LoVo (cell line): ENCODE measurements around the gene RPGR.
A peak's percentile ranks its signal among the peaks of the same experiment; 100 is the strongest.

Source experiments
- DNase-seq: peaks from one replicate; pipeline ENCODE4 v3.0.0-alpha.2; 2016; ENCODE audit warnings: low spot score

The RPGR gene, protein sequence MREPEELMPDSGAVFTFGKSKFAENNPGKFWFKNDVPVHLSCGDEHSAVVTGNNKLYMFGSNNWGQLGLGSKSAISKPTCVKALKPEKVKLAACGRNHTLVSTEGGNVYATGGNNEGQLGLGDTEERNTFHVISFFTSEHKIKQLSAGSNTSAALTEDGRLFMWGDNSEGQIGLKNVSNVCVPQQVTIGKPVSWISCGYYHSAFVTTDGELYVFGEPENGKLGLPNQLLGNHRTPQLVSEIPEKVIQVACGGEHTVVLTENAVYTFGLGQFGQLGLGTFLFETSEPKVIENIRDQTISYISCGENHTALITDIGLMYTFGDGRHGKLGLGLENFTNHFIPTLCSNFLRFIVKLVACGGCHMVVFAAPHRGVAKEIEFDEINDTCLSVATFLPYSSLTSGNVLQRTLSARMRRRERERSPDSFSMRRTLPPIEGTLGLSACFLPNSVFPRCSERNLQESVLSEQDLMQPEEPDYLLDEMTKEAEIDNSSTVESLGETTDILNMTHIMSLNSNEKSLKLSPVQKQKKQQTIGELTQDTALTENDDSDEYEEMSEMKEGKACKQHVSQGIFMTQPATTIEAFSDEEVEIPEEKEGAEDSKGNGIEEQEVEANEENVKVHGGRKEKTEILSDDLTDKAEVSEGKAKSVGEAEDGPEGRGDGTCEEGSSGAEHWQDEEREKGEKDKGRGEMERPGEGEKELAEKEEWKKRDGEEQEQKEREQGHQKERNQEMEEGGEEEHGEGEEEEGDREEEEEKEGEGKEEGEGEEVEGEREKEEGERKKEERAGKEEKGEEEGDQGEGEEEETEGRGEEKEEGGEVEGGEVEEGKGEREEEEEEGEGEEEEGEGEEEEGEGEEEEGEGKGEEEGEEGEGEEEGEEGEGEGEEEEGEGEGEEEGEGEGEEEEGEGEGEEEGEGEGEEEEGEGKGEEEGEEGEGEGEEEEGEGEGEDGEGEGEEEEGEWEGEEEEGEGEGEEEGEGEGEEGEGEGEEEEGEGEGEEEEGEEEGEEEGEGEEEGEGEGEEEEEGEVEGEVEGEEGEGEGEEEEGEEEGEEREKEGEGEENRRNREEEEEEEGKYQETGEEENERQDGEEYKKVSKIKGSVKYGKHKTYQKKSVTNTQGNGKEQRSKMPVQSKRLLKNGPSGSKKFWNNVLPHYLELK

DNA sequence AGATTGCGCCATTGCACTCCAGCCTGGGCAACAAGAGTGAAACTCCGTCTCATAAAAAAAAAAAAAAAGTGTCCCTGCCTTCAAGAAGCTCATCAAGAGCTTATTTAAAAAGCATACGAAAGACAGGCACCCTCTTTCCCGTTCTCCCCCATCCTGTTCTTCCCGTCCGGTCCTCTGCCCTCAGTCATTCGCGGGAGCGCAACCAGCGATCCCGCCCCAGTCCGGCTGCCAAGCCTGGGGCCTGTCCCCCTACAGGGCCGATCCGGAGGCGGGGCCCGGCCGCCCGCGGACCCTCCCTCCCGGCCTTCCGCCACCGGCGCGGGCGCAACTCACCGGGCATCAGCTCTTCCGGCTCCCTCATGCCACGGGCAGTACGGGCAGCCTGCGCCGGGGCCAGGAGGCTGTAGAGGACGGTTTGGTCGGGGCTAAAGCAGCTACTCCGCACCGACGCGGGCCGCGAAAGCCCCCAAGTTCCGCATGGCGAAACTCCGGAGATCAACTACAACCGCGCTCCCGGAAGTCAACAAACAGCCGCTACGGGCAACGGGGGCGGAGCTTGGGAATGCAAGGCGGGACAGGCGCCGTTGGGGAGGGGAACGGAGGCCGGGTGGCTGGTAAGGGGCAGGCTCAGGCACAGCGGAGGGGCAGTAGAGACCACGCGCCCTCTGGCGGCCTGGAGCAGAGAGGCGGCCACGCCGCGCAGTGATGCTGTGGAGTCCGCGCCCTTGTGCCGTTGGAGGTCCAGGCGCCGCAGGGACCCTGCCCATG, at the start of gene RPGR:
Gene RPGR, minus strand, starts transcription at position 503 of the 768 bp plus-strand sequence. Its CDS starts 142 bp downstream, at position 361.
- peak; percentile 82 for DNase-seq

DNA sequence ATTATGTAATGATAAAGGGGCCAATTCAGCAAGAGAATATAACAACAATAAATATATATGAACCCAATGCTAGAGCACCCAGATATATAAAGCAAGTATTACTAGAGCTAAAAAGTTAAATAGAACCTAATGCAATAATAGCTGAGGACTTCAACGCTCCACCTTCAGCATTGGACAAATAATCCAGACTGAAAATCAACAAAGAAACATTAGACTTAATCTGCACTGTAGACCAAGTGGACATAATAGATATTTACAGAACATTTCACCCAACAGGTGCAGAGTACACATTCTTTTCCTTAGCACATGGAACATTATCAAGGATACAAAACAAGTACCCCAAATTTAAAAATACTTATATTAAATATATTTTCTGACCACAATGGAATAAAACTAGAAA, 49.4 kb upstream of the RPGR start:
- DNase-seq, result no peak

DNA sequence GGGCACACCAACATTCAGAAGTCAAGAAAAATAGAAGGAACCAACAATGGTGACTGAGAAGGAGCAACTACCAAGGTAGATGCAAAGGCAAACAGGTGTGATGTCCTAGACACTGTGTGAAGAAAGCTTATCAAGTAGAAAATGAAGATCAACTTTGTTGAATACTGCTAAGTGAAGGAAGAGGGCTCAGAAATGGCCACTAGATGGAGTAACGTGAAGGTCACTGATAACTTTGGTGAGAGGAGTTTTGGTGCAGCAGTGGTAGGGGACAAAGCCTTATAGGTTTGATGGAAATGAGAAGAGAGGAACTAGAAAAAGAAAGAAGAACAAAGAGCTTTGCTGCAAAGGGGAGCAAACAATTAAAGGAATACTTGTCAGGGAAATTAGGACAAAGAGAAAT, 48.6 kb upstream of the RPGR start:
- DNase-seq, result no peak

DNA sequence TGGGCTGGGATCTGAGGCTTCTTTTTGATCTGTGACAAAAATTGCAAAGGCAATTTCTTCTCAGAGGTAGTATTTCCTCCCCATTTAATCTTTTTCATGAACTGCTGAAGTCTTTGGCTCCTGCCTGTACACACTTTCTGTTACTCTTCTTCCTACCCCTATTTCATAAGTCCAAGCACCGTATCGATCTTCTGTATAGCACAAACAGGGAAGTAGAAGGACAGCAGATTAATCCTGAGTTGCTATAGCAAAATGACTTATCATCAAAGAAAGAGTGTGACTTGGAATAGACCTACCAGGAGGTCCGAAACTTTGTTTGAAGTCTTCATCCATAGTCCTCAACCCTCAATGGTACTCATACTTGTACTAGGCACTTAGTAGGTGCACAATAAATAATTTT, 47.1 kb upstream of the RPGR start:
- no peak for DNase-seq

DNA sequence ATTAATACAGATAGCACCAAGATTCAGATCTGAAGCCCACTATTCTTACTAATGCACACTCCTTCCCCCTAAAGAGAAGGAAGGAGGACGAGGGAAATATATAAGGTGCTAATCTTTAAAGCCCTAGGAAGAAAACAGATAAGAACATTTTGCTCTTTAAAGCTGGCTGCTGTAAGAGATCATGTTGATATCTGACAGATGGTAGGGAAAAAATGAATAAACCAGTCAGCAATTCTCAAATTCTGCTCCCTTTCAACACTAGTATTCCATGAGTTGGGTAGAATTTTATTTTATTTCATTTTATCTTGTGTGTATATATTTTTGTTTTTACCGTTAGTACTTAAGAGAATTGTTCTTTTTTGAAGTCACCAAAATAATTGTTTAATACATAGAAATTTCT, 44.3 kb upstream of the RPGR start:
- no peak for DNase-seq

DNA sequence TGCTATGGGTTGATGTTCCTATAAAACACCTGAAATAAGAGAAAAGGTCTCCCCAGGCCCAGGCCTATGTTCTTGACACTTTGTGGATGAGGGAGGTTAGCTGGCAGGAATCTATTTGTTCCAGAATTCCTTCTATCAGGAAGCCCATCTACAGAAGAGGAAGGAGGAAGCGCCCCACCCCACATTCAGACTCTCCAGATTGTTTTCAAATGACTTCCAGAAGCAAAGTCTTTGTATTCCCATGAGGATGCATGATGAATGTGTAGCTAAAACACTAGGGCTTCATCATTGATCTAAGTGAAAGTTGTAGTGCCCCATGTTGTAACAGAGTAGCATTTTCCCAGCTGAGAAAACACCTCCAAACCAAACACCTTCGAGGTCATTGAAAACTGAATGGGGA, 41.5 kb upstream of the RPGR start:
- no peak for DNase-seq

DNA sequence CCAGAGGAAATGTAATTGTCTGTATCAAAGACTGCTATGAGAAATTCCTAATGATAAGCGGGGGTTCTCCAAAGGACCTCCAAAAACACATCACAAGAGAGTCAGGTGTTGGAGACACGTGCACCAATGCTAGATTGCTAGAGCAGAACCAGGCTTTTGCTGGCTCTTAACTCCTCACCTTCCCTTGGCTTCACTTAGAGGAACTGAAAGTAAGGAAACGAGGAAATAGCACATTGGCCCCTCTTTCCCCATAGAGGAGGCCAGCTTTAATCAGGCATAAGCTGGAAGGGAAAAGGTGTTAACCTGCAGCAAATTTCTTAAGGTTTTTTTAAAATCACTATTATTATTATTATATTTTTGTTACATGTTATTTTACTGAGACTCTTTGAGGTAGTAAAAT, 38.6 kb upstream of the RPGR start:
- DNase-seq, result no peak

DNA sequence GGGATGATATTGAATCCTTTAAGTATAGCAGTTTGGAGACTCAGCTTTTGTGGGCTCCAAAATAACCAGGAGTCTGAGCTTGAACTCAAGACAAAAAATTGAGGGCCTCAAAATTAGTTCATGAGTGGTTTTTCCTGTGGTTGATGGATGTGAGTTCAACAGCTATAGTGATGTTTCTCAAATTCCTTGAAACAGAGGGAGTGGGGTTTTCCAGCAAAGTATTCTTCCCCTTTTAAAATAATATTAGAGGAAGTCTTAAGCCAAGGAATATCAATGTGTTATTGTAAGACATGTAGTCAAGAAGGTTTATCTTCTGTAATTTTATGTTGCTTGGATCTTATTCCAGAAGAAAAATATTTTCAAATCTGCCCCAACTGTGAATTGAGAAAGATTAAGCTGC, 35.7 kb upstream of the RPGR start:
- DNase-seq, result no peak

DNA sequence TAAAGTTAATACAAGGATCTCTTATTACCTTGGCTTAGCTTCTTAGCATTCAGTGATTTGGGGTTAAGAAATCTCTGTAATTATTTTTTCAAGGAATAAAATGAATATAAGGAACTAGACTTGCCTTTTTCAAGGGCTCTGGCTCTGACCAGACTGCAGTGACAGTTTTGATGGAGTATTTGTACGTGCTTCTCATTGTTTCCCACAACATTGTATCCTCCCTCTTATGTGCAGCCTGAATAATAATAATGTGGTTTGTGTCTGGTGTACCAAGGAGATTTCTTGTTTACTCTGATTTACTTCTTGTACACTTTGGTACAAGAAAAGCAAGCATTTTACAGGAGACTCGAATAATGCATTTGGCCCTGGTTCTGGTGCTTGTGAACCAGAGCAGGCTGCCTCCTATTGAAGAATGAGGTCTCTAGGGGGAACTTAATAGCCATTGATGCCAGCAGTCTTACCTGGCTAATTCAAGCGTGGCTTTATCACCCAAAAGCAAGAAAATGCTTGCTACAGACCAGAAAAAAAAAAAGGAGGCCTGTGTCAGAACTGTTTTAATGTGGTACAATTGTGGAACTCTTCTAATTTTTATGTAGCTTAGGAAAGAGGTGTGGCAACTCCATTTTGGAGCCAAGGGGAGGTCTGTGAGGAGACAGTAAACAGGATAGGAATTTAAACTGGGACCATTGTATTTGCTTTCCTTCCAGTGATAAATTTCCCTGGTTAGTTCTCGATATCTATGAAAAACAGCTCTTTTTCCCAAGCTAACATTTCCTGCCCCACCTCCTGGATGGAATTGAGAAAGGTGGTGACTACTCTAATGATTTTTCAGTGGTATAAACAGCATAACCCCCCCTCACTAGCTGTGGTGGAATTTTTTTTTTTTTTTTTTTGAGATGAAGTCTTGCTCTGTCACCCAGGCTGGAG, 30.7 kb upstream of the RPGR start:
- DNase-seq, result no peak

DNA sequence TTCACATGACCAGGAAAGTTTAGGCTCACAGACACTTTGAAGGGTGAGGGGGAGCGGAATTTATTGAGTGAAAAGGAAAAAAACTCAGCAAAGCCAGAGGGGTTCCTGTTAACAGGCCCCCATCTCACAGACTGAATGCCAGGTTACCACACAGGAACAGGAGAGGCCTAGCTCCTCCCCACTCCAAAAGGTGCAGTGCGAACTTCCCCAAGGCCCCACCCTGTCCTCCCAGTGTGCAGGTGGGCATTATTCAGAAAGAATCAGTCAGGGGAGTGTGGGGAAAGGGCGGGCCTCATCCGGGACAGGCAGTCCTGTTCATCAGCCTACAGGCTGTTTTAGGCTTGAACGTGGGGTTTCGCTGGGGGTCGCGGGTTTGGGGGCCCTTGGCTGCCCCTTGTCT, 29.1 kb upstream of the RPGR start:
- DNase-seq, result no peak

DNA sequence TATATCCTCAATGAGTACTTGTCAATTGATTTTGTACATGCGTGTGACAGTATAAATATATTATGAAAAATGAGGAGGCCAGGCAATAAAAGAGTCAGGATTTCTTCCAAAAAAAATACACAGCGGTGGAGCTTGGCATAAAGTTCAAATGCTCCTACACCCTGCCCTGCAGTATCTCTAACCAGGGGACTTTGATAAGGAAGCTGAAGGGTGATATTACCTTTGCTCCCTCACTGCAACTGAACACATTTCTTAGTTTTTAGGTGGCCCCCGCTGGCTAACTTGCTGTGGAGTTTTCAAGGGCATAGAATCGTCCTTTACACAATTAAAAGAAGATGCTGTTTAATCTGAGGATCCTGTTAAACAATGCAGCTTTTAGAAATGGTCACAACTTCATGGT, 25.1 kb upstream of the RPGR start, which contains the start of gene OTC:
Gene OTC, plus strand, starts transcription at position 243 of the 400 bp plus-strand sequence. Its CDS starts 93 bp downstream, at position 336.
- DNase-seq, result no peak

DNA sequence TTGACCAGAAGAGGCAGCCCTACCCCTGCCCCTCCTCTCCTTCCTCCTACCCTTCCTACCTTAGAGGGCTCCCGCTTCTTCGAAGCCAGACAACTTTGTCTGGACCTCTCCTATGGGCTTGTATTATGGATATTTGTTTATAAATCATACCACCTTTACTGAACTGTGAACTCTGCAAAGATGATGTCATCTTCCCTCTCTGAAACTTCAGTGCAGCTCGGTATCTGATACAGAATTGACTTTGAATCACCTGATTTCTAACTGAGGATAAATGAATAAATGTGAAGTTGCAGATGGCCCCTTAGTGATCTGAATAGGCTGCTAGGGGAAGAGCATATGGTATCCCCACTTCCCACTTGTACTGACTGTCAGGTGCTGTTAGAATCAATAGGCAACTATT, 24.0 kb upstream of the RPGR start:
- no peak for DNase-seq

DNA sequence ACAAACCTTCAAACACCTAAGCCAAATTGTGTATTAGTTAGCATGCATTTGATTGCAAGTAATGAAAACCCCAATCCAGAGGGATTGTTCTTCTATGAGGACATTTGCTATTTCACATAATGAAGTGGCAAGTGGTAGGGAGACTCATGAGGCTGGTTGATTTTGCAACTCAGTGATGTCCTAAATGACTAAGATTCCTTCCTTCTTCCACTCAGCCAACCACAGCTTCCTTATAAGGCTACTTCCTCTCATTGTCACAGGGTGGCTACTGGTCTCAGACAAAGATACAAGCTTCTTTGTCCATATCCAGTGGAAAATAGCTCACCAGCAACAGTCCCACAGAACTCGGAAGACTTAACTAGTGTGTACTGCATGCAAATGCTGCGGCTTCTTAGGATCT, 19.8 kb upstream of the RPGR start:
- DNase-seq, result no peak

DNA sequence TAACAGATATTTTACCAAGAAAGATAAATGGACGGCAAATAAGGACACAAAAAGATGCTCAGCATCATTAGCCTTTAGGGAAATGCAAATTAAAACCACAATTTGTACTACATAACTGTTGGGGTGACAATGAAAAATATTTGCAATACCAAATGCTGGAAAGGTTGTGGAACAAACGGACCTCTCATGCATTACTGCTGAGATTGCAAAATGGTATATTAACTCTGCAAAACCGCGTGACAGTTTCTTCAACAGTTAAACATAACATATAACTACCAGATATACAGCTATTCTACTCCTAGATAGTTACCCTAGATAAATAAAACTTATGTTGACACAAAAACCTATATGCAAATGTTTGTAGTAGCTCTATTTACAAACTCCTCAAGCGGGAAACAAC, 18.8 kb upstream of the RPGR start:
- DNase-seq, result no peak

DNA sequence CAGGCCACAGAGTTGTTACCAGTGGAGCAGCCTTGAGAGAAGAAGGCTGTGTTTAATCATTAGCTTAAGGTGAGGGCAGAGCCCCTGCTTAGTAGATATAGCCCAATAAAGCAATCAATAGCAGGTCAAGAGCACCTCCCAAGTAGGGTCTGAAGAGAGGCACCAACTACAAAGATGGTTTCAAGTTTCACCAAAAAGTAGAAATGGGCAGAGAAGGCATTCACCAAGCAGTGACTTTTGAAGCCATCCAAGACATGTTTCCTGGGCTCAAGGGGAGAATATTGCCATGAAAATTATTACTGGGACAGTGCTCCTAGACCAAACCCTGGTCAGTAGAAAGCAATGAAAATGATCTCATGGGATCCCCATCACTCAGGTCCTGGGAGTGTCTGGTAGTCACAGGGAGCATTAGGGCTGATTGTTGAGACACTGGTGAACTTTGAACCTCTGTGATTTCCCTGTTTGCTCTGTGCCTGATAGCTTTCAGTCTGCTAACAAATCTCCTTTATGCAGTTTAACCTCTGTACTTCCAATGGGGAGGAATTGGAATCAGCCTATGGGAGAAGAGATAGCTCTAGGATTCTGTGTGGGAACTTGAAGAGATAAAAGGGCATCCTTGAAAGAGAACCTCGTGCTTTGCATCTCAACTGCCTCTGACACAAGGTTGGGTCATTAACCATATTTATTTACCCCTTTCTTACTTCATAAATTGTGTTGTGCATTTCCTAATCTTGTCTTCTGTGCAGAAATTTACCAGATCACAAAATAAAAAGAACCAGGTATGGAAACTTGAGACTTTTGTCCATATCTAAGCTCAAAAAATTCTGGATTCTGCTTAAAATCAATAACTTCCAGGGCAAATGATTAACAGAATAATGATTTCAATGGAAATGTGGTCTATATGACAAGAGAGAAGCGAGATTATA, 15.8 kb upstream of the RPGR start:
- peak; percentile 20 for DNase-seq

DNA sequence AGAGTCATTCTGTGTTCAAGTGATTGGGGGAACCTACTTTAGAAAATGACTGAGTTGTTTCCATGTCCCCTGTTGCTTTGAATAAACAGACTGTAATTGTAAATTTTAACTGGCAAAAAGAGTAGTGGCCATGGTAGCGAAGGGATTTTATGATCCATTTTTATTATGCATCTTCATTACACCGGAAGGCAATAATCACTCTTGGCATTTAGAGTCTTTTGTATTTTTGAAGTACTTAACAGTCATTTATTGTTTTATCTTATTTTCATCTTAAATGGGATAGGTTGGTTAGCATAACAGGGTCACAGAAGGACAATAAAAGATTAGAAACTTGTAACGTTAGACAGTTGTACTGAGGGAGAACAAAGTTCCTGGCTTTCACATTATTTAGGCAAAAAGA, 14.1 kb upstream of the RPGR start:
- no peak for DNase-seq

DNA sequence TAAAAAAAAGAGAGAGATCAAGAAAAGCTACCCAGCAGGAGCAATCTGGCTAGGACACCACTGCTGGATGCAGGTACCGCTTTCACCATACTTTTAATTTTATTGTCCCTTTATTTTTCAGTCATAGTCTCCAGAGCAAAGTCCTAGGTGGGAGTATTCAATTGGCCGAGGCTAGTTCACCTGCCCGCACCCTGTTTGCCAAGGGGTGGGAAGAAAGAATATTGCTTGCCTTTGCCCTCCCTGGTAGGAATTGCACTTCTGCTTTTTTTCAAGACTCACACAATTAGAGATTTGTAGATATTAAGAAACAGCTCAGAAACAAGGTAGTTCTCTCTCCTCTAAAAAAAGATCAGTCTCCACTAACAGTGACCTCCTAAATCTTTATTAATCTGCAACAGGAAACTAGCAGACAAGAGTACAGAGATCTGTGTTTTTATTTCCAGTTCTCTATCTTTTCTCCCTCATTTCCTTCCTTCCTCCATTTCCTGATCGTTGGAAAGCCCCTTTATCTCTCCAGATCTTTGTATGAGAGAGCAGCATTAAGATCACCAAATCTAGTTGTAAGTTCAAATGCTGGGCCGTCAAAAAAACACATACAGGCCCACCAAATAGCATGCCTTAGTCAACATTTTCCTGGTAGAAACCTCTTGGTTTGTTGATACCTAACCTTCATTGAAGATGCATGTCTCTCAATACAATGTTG, 9.4 kb upstream of the RPGR start:
- DNase-seq, result no peak

DNA sequence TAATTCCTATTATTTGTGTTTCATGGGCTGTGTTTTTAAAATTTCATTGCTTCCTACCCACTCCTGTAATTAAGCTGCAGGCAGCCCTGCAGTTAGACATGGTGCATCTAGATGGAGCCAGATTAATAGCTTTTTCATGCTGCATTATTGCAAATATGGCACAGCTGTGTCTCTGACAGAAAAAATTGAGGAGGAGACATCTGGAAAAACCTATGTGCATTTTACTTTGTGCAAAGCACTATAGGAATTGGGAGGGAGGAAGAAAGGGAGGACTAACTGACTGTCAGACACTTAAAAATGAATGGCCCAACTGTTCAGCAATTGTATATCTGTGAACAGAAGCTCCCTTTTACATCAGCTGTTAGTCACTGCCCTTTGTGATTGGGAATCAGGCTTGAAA, 8.1 kb upstream of the RPGR start:
- DNase-seq, result no peak

DNA sequence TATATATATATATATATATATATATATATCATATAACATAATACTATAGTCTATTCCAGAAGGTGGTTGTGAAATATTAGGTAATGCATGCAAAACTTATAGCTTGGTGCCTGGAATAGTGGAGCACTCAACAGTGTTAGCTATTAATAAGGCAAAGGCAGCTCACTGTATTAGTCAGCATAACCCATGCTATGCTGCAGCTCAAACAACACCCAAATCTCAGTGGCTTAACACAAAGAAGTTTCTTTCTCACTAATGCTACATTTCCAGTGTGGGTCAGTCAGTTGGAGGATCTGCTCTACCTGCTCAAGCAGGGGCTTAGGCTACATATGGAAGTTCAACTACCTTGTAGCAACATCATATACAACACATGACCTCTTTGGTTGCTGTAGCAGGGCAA, 5.2 kb upstream of the RPGR start:
- no peak for DNase-seq
